GM12873 (cell line): ENCODE measurements around the gene SNRNP25.

Experiments
- CTCF ChIP-seq: IDR thresholded peaks from 2 replicates; pipeline ENCODE4 v1.5.1; 2012; ENCODE audit warnings: low read depth, mild to moderate bottlenecking, moderate library complexity, low read length, control low read depth; ENCODE audit not compliant: insufficient read depth; ENCODE audit errors: missing control alignments

The SNRNP25 gene

GRCh38 chr16:89391-90302, 36.0 kb downstream of the SNRNP25 start:
- no peak for TF ChIP-seq CTCF

- no peak for TF ChIP-seq CTCF
These were observed 37.9 kb downstream of the SNRNP25 start for GRCh38 chr16:91484-91883.

GRCh38 chr16:92431-93339, 39.1 kb downstream of the SNRNP25 start:
- TF ChIP-seq CTCF = no peak

- TF ChIP-seq CTCF = no peak
These were observed 41.3 kb downstream of the SNRNP25 start for GRCh38 chr16:94918-95265.

GRCh38 chr16:96935-97381, 43.3 kb downstream of the SNRNP25 start:
- TF ChIP-seq CTCF = peak; percentile 99

- TF ChIP-seq CTCF = no peak
These were observed 44.2 kb downstream of the SNRNP25 start for GRCh38 chr16:97822-98221.

GRCh38 chr16:100989-101388, 47.4 kb downstream of the SNRNP25 start:
- TF ChIP-seq CTCF = no peak
